Endodermal cell (in vitro differentiated cells): ENCODE data around the gene ASTN1. TPM values are rescaled to one million over a fixed set of nuclear protein-coding genes. Genes with fewer than 3 reads are reported as not detected.

Experiments
- DNase-seq: peaks from one replicate; pipeline ENCODE4 v3.0.0-alpha.2; 2017
- H3K27ac ChIP-seq: 2 replicates; pipeline ENCODE4 v1.5.1; 2013; ENCODE audit warnings: mild to moderate bottlenecking, low read depth, low read length, moderate library complexity
- H3K27me3 ChIP-seq: 2 replicates; pipeline ENCODE4 v1.6.1; 2013; ENCODE audit warnings: mild to moderate bottlenecking, low read length, moderate library complexity; ENCODE audit not compliant: insufficient read depth, control insufficient read depth, poor library complexity, severe bottlenecking
- H3K36me3 ChIP-seq: 2 replicates; pipeline ENCODE4 v1.7.0; 2013; ENCODE audit warnings: mild to moderate bottlenecking, low read length, moderate library complexity; ENCODE audit not compliant: control insufficient read depth, insufficient read depth
- H3K4me1 ChIP-seq: one replicate; pipeline ENCODE4 v1.7.0; 2013; ENCODE audit warnings: low read length; ENCODE audit not compliant: control insufficient read depth, insufficient read depth
- H3K4me3 ChIP-seq: 2 replicates; pipeline ENCODE4 v1.5.1; 2013; ENCODE audit warnings: mild to moderate bottlenecking, low read length, moderate library complexity
- H3K9ac ChIP-seq: 2 replicates; pipeline ENCODE4 v1.6.1; 2013; ENCODE audit warnings: mild to moderate bottlenecking, low read length, moderate library complexity; ENCODE audit not compliant: poor library complexity, severe bottlenecking; ENCODE audit errors: extremely low read depth
- H3K9me3 ChIP-seq: 2 replicates; pipeline ENCODE4 v1.6.1; 2013; ENCODE audit warnings: mild to moderate bottlenecking, low read length, moderate library complexity; ENCODE audit not compliant: control insufficient read depth
- H3K27ac Mint-ChIP-seq: 2 replicates; pipeline ENCODE4 v1.8.0; 2020; ENCODE audit warnings: mixed read lengths
- H3K27me3 Mint-ChIP-seq: 2 replicates; pipeline ENCODE4 v1.8.0; 2021; ENCODE audit warnings: mild to moderate bottlenecking, mixed read lengths; ENCODE audit not compliant: insufficient read depth
- H3K36me3 Mint-ChIP-seq: 2 replicates; pipeline ENCODE4 v1.8.0; 2020; ENCODE audit warnings: low read depth, mixed read lengths
- H3K4me1 Mint-ChIP-seq: 2 replicates; pipeline ENCODE4 v1.8.0; 2020; ENCODE audit warnings: mixed read lengths
- H3K4me3 Mint-ChIP-seq: 2 replicates; pipeline ENCODE4 v1.8.0; 2020; ENCODE audit warnings: mild to moderate bottlenecking, moderate library complexity, mixed read lengths
- H3K9me3 Mint-ChIP-seq: 2 replicates; pipeline ENCODE4 v1.8.0; 2020; ENCODE audit warnings: mild to moderate bottlenecking, mixed read lengths
- WGBS, 2 experiments: methylation state at CpG; one replicate each; pipeline versions ENCODE4 v1.1.5 to v1.1.7; 2013; ENCODE audit warnings: missing lambda C conversion rate in 2 of 2, mixed read lengths in 1 of 2; ENCODE audit not compliant: insufficient coverage in 1 of 2, insufficient read length in 1 of 2; 5-methylcytosine and 5-hydroxymethylcytosine counted together
- total RNA-seq, 2 donors: library from RNA; stranded (reverse); fragmentation: NEBNext Ultra II Directional in 1 of 2; extraction: Animal tissue kit (Norgen Biotek cat#: 25700) in 1 of 2; gene quantifications; 2 replicates in 1 of 2; 3 replicates in 1 of 2; pipeline ENCODE4 v1.2.1, GENCODE V29; 2021
- TF ChIP-seq, protein P1 (sequence below): fragments of 200-600 bp; sonication (generic); conservative IDR thresholded peaks from 2 replicates; pipeline ENCODE4 v1.5.0; 2021; ENCODE audit warnings: antibody characterized with exemption, mild to moderate bottlenecking

The ASTN1 gene
- total RNA-seq, 2 donors from 2014 or later: 0.31 to 0.70 TPM

DNA sequence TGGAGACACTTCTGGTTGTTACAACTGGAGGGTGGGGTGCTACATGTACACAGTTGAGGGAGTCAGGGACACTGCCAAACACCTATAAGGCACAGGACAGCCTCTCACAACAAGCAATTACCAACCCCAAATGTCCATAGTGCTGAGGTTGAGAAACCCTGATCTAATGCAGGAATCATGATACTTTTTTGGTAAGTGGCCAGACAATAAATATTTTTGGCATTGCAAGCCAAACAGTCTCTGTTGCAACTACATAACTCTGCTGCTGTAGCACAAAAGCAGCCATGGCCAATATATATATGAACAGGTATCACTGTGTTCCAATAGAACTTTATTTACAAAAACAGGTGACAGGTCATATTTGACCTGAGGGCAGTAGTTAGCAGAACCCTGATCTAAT, 177.5 kb downstream of the ASTN1 start:
- Mint-ChIP-seq H3K4me3 (no peak overlapping the region), H3K4me1 (no peaks in the 10 kb centered on the region), H3K27me3 (peaks cover 4% of the 10 kb centered on the region), H3K27ac (no peak overlapping the region), H3K9me3 (no peaks in the 10 kb centered on the region), H3K36me3 (no peaks in the 10 kb centered on the region)
- DNase-seq: no peak
- TF ChIP-seq, protein P1, sequence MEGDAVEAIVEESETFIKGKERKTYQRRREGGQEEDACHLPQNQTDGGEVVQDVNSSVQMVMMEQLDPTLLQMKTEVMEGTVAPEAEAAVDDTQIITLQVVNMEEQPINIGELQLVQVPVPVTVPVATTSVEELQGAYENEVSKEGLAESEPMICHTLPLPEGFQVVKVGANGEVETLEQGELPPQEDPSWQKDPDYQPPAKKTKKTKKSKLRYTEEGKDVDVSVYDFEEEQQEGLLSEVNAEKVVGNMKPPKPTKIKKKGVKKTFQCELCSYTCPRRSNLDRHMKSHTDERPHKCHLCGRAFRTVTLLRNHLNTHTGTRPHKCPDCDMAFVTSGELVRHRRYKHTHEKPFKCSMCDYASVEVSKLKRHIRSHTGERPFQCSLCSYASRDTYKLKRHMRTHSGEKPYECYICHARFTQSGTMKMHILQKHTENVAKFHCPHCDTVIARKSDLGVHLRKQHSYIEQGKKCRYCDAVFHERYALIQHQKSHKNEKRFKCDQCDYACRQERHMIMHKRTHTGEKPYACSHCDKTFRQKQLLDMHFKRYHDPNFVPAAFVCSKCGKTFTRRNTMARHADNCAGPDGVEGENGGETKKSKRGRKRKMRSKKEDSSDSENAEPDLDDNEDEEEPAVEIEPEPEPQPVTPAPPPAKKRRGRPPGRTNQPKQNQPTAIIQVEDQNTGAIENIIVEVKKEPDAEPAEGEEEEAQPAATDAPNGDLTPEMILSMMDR: no peak
- Histone ChIP-seq H3K27me3 (no peaks in the 10 kb centered on the region), H3K4me1 (no peaks in the 10 kb centered on the region), H3K4me3 (no peak overlapping the region), H3K36me3 (no peaks in the 10 kb centered on the region), H3K9ac (no peak overlapping the region), H3K9me3 (no peaks in the 10 kb centered on the region), H3K27ac (no peak overlapping the region)

DNA sequence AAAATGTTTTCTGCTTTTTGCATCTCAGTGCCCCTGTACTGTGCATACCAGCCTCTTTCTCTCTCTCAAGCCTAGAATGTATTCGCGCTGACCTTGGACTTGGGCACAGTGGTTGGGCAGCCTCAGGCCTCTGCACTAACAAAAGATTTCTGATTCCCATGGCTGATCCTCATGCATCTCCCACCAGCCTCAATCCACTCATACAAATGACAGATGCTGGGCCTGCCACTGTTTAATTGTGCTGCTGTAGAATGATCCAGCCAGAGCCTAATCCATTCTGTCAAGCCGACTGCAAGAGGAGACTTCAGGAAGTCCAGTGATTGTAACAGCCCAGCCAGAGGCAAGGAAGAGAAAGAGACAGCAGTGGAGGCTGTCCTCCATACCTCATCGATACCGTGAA, 180.8 kb downstream of the ASTN1 start:
- H3K27ac ChIP-seq: peak overlapping the region; percentile 85
- Mint-ChIP-seq H3K36me3 (no peaks in the 10 kb centered on the region), H3K27me3 (peaks cover 4% of the 10 kb centered on the region), H3K9me3 (no peaks in the 10 kb centered on the region), H3K27ac (no peak overlapping the region), H3K4me3 (no peak overlapping the region), H3K4me1 (no peaks in the 10 kb centered on the region)
- no peaks in the 10 kb centered on the region for H3K36me3 ChIP-seq
- WGBS, 2 experiments: 80 to 91% methylated on average over 1 to 5 of the region's 5 CpGs
- H3K9me3 ChIP-seq: no peaks in the 10 kb centered on the region
- H3K27me3 ChIP-seq: no peaks in the 10 kb centered on the region
- no peaks in the 10 kb centered on the region for H3K4me1 ChIP-seq
- no peak overlapping the region for H3K9ac ChIP-seq
- no peak overlapping the region for H3K4me3 ChIP-seq
- no peak for DNase-seq
- TF ChIP-seq, protein P1: no peak

DNA sequence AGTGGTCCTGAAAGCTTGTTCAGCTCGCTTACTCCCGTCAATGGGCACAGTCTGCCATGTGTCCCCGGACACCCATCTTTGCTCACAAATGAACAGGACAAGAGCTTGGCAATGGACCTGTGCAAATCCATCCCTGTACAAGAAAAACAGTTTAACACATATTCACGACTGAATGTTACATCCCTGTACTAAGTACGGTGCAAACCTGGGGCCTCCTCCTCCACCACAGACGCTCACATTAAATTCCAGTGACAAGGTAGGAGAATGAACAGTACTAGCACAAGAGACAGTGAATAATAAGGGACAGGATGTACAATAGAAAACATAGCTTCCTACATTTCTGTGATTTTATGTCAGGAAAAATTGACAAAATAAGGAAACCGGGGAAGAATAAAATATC, 187.7 kb downstream of the ASTN1 start:
- Histone ChIP-seq H3K27me3 (no peaks in the 10 kb centered on the region), H3K9me3 (no peaks in the 10 kb centered on the region), H3K27ac (no peak overlapping the region), H3K36me3 (no peaks in the 10 kb centered on the region), H3K4me1 (no peaks in the 10 kb centered on the region), H3K4me3 (no peak overlapping the region), H3K9ac (no peak overlapping the region)
- Mint-ChIP-seq H3K4me3 (no peak overlapping the region), H3K4me1 (no peaks in the 10 kb centered on the region), H3K27me3 (no peaks in the 10 kb centered on the region), H3K27ac (no peak overlapping the region), H3K9me3 (no peaks in the 10 kb centered on the region), H3K36me3 (no peaks in the 10 kb centered on the region)
- 90 to 91% methylated on average over 2 to 6 of the region's 7 CpGs for WGBS, 2 experiments
- DNase-seq: no peak
- TF ChIP-seq, protein P1: no peak
